SK-N-SH (cell line): ENCODE results near the gene CHD2.

Experiments used
- CTCF ChIP-seq: fragments of 200-600 bp; sonication (generic); IDR thresholded peaks from 2 replicates; pipeline ENCODE4 v1.6.1; 2017; ENCODE audit warnings: antibody characterized with exemption, mild to moderate bottlenecking, moderate library complexity
- EP300 ChIP-seq, 2 experiments: IDR thresholded peaks; 2 replicates each; pipeline versions ENCODE4 v1.4.0 to v1.6.1; 2012; ENCODE audit warnings: borderline replicate concordance in 1 of 2, low read depth in 1 of 2, low read length in 1 of 2
- JUND ChIP-seq: IDR thresholded peaks from 2 replicates; pipeline ENCODE4 v1.4.0; 2012
- NRF1 ChIP-seq: IDR thresholded peaks from 2 replicates; pipeline ENCODE4 v1.6.1; 2012; ENCODE audit warnings: low read depth, mild to moderate bottlenecking, low read length
- POLR2AphosphoS5 ChIP-seq: IDR thresholded peaks from 2 replicates; pipeline ENCODE4 v1.6.1; 2012; ENCODE audit warnings: low read depth, low read length

GRCh38 chr15:92958105-92958504, 58.0 kb downstream of the CHD2 start:
- TF ChIP-seq POLR2AphosphoS5, result no peak
- no peak for TF ChIP-seq CTCF
- TF ChIP-seq JUND, result no peak
- TF ChIP-seq EP300 (IDR thresholded peaks at IDR 0.05; ENCODE audit: borderline replicate concordance in 1 of 2, low read depth in 1 of 2, low read length in 1 of 2), result no peak
- TF ChIP-seq NRF1, result no peak
